Esophagus muscularis mucosa (tissue), 3 donors: ENCODE data around the gene PLXNC1.

Source experiments
- CTCF ChIP-seq, 3 experiments: fragments of 200-600 bp in 2 of 3; fragments of 450-650 bp in 1 of 3; sonication (generic) in 2 of 3; IDR thresholded peaks; one replicate each; pipeline ENCODE4 v1.5.1; 2017 to 2019; ENCODE audit warnings: antibody characterized with exemption in 3 of 3, mild to moderate bottlenecking in 2 of 3, moderate library complexity in 1 of 3
- POLR2A ChIP-seq: fragments of 450-650 bp; IDR thresholded peaks from one replicate; pipeline ENCODE4 v1.6.1; 2017; ENCODE audit warnings: antibody characterized with exemption, moderate library complexity, mild to moderate bottlenecking, low read depth
- POLR2AphosphoS5 ChIP-seq, 2 donors: sonication (generic); formaldehyde crosslinking; IDR thresholded peaks; one replicate each; pipeline ENCODE4 v1.6.1; 2017; ENCODE audit warnings: antibody characterized with exemption in 2 of 2

GRCh38 chr12:94178054-94178453, 29.7 kb downstream of the PLXNC1 start:
- no peak for TF ChIP-seq CTCF (IDR thresholded peaks at IDR 0.05)
- no peak for TF ChIP-seq POLR2AphosphoS5 (IDR thresholded peaks at IDR 0.05)
- no peak for TF ChIP-seq POLR2A
